ENCODE results near the gene NOP53. TPM values are rescaled to one million over a fixed set of nuclear protein-coding genes. Genes with fewer than 3 reads are reported as not detected.
A peak's percentile ranks its signal among the peaks of the same experiment; 100 is the strongest.
"Not testable (repeated sequence)": the region's sequence is repeated elsewhere in the genome, so short reads cannot be mapped to it uniquely, and the experiment has no call there.

Gene NOP53
- total RNA-seq, 6 experiments from 2014 or later, result 73.6 to 105 (median 79.4) TPM

- intact Hi-C loops (cut with DNase I), result no loop called here
- Histone ChIP-seq H3K4me1 (peaks cover 0 to 28% (median 12%) of the 10 kb centered on the region in 4 donors), H3K27ac (no peak overlapping the region), H3K4me3 (no peak overlapping the region), H3K27me3 (no peaks in the 10 kb centered on the region), H3K36me3 (peaks cover 0 to 8% (median 7%) of the 10 kb centered on the region in 4 donors), H3K9me3 (no peaks in the 10 kb centered on the region)
- ATAC-seq (no peak), DNase-seq (no peak)
- 76% methylated on average over 5 of the region's 5 CpGs for WGBS (ENCODE audit: insufficient coverage, low coverage, low lambda C conversion rate, missing lambda C conversion rate)
- no peak for TF ChIP-seq POLR2A (IDR thresholded peaks at IDR 0.05)
- TF ChIP-seq CTCF (IDR thresholded peaks at IDR 0.05), result no peak
Observed at GRCh38 chr19:47760632-47760999, 15.3 kb downstream of the NOP53 start.

GRCh38 chr19:47761566-47761965 lies 16.2 kb downstream of the NOP53 start:
- Histone ChIP-seq H3K9me3 (no peaks in the 10 kb centered on the region), H3K36me3 (no peaks in the 10 kb centered on the region), H3K4me3 (no peak overlapping the region), H3K27ac (no peak overlapping the region), H3K27me3 (no peaks in the 10 kb centered on the region), H3K4me1 (peaks cover 0 to 18% (median 8%) of the 10 kb centered on the region in 4 donors)
- DNase-seq (no peak), ATAC-seq (no peak)
- 69% methylated on average over 4 of the region's 5 CpGs for WGBS (ENCODE audit: insufficient coverage, low coverage, low lambda C conversion rate, missing lambda C conversion rate)
- intact Hi-C loops (cut with DNase I), result no loop called here
- no peak for TF ChIP-seq CTCF (IDR thresholded peaks at IDR 0.05)
- no peak for TF ChIP-seq POLR2A (IDR thresholded peaks at IDR 0.05)

DNA sequence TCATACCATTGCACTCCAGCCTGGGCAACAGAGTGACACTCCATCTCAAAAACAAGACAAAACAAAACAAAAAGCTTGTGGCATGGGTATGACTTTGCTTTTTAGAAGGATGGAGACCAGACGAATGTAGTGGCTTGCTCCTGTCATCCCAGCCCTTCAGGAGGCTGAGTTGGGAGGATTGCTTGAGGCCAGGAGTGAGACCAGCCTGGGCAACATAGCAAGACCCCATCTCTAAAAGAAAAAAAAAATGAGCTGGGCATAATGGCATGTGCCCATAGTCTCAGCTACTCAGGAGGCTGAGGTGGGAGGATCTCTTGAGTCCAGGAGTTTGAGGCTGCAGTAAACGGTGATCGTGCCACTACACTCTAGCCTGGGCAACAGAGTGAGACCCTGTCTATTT lies 16.8 kb downstream of the NOP53 start:
- no peaks in the 10 kb centered on the region for H3K36me3 ChIP-seq
- no peak for DNase-seq
- no peak for ATAC-seq
- TF ChIP-seq POLR2A (IDR thresholded peaks at IDR 0.05), result no peak
- no peak for TF ChIP-seq CTCF (IDR thresholded peaks at IDR 0.05)
- whole genome bisulfite sequencing (ENCODE audit: insufficient coverage, low coverage, low lambda C conversion rate, missing lambda C conversion rate), result 78% methylated on average over 3 of the region's 3 CpGs
- no peak overlapping the region for H3K4me3 ChIP-seq
- peaks cover 0 to 12% (median 6%) of the 10 kb centered on the region in 4 donors for H3K4me1 ChIP-seq
- H3K9me3 ChIP-seq, result no peaks in the 10 kb centered on the region
- no peak overlapping the region for H3K27ac ChIP-seq
- intact Hi-C loops (cut with DNase I), result no loop called here
- no peaks in the 10 kb centered on the region for H3K27me3 ChIP-seq

DNA sequence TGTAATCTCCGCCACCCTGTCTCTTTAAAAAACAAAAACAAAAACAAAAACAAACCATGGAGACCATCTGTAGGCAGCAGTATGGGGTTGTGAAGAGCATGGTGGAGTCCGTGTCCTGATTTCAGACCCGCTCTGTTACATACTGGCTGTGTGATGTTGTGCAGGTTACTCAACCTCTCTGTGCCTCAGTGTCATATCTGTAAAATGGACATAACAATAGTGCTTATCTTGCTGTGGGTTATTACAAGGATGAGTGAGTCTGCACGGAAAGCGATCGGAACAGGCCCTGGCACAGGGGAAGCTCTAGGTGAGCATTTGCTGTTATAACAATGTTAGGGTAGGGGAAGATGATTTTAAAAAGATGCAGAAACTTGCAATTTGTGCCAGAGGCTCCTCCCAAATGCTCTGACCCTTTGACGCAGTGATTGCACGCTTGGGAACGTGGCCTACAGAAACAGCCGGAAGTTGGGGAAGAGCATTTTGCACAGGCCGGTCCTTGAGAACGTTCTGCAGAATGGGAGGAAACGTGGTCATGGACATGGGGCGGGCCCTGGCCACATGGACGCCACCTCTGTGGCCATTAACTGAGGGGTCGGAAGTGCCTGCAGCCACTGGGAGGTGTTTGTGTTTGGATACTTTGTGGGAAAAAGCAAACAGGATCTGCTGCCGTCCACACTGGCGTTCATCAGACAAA lies 17.4 kb downstream of the NOP53 start:
- H3K4me3 ChIP-seq, result no peak overlapping the region
- H3K9me3 ChIP-seq, result no peaks in the 10 kb centered on the region
- no peaks in the 10 kb centered on the region for H3K36me3 ChIP-seq
- peaks cover 0 to 8% (median 4%) of the 10 kb centered on the region in 4 donors for H3K4me1 ChIP-seq
- intact Hi-C loops (cut with DNase I), result no loop called here
- no peak for TF ChIP-seq CTCF (IDR thresholded peaks at IDR 0.05)
- TF ChIP-seq POLR2A (IDR thresholded peaks at IDR 0.05), result no peak
- 61% methylated on average over 11 of the region's 18 CpGs for WGBS (ENCODE audit: insufficient coverage, low coverage, low lambda C conversion rate, missing lambda C conversion rate)
- ATAC-seq (peak; percentile 55 to 71 (median 58)), DNase-seq (peak in 1 of 3 donors; percentile 38)
- no peaks in the 10 kb centered on the region for H3K27me3 ChIP-seq
- no peak overlapping the region for H3K27ac ChIP-seq

DNA sequence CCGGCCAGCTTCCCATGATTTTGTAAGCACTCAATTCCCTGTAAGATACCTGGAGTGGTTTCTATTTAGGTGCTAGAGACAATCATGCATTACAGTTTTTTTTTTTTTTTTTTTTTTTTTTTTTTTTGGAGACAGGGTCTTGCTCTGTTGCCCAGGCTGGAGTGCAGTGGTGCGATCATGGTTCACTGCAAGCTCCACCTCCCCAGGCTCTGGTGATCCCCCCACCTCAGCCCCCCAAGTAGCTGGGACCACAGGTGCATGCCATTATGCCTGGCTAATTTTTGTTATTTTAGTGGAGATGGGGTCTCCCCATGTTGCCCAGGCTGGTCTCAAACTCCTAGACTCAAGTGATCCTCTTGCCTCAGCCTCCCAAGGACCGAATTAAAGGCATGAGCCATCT lies 19.4 kb downstream of the NOP53 start:
- DNase-seq; H3K9me3 ChIP-seq; intact Hi-C loops (cut with DNase I); H3K27me3 ChIP-seq; H3K4me3 ChIP-seq; ATAC-seq; H3K36me3 ChIP-seq; H3K27ac ChIP-seq; H3K4me1 ChIP-seq: not testable (repeated sequence)
- WGBS (ENCODE audit: insufficient coverage, low coverage, low lambda C conversion rate, missing lambda C conversion rate), result 72% methylated on average over 2 of the region's 3 CpGs

All from right lobe of liver (tissue), 6 donors.